HepG2 (cell line): ENCODE results near the gene MFSD12. TPM values are rescaled to one million over a fixed set of nuclear protein-coding genes. Genes with fewer than 3 reads are reported as not detected.

Source experiments
- ATAC-seq: fragments of 200-7000 bp; cut with Tn5 transposase; 3 replicates; pipeline ENCODE4 v1.9.1; 2020; ENCODE audit warnings: mild to moderate bottlenecking, moderate library complexity
- Bru-seq: library from RNA; stranded (reverse); fragments of 400-500 nt; gene quantifications from one replicate; lab custom pipeline; 2021; lab: Mats Ljungman, UMichigan
- BruChase-seq, 2 experiments: library from RNA; stranded (reverse); fragments of 400-500 nt; gene quantifications; one replicate each; lab custom pipeline; 2021; lab: Mats Ljungman, UMichigan
- BruUV-seq: library from RNA; stranded (reverse); fragments of 400-500 nt; replicated peaks from 2 replicates; lab custom pipeline; 2021; lab: Mats Ljungman, UMichigan
- CTCF ChIA-PET: fragments of 300-600 bp; formaldehyde crosslinking; extraction: SDS; loops from one replicate; lab custom pipeline; 2021; ENCODE audit warnings: low total read pairs, inconsistent platforms, low intra/inter-chr PET ratio; lab: Yijun Ruan, JAX
- POLR2A ChIA-PET: fragments of 350-600 bp; sonication (Branson Sonifier 250); formaldehyde crosslinking; loops from one replicate; lab custom pipeline; 2020; ENCODE audit warnings: antibody characterized with exemption, inconsistent platforms; lab: Yijun Ruan, JAX
- DNase-seq: peaks from one replicate; pipeline ENCODE4 v3.0.0-alpha.2; 2015; ENCODE audit warnings: low spot score
- FAIRE-seq: peaks from 3 replicates; lab custom pipeline; 2011; peaks lifted over from hg19 to GRCh38; lab: Jason Lieb, UNC
- H2AFZ ChIP-seq: one replicate; pipeline ENCODE4 v1.6.1; 2011; ENCODE audit warnings: low read length, inconsistent platforms
- H3K27ac ChIP-seq: fragments of 300-600 bp; 3 replicates; pipeline ENCODE4 v1.8.0; 2011; ENCODE audit warnings: mixed run types, mild to moderate bottlenecking, mixed read lengths, low read length, inconsistent platforms; ENCODE audit not compliant: insufficient read depth; ENCODE audit errors: extremely low read length
- H3K27me3 ChIP-seq, 2 experiments: fragments of 200-600 bp in 1 of 2; 2 replicates in 1 of 2; 3 replicates in 1 of 2; pipeline versions ENCODE4 v1.6.0 to v1.8.0; 2011; ENCODE audit warnings: low read length in 2 of 2, mild to moderate bottlenecking in 2 of 2, moderate library complexity in 2 of 2, inconsistent platforms in 1 of 2; ENCODE audit not compliant: insufficient read depth in 2 of 2, control insufficient read depth in 1 of 2
- H3K36me3 ChIP-seq, 2 experiments: fragments of 200-600 bp in 1 of 2; replicated peaks in 1 of 2; 2 replicates in 1 of 2; 3 replicates in 1 of 2; pipeline versions ENCODE4 v1.5.1 to v1.8.0; 2011; ENCODE audit warnings: low read length in 2 of 2, inconsistent platforms in 1 of 2; ENCODE audit not compliant: insufficient read depth in 2 of 2, control insufficient read depth in 1 of 2
- H3K4me1 ChIP-seq: 2 replicates; pipeline ENCODE4 v1.5.1; 2012; ENCODE audit warnings: low read length, inconsistent platforms; ENCODE audit not compliant: insufficient read depth
- H3K4me2 ChIP-seq: 2 replicates; pipeline ENCODE4 v1.6.0; 2011; ENCODE audit warnings: low read depth, low read length, inconsistent platforms
- H3K4me3 ChIP-seq, 3 experiments: fragments of 200-600 bp in 1 of 3; sonication (generic), shearing (Covaris generic) in 1 of 3; replicated peaks in 1 of 3; 2 replicates each; pipeline ENCODE4 v1.5.1; 2011 to 2016; ENCODE audit warnings: low read length in 3 of 3, inconsistent platforms in 2 of 3, low read depth in 2 of 3, mild to moderate bottlenecking in 2 of 3, control low read depth in 1 of 3, mixed read lengths in 1 of 3; ENCODE audit not compliant: insufficient read depth in 1 of 3
- H3K79me2 ChIP-seq: one replicate; pipeline ENCODE4 v1.6.1; 2011; ENCODE audit warnings: low read length, inconsistent platforms; ENCODE audit not compliant: insufficient read depth
- H3K9ac ChIP-seq: 2 replicates; pipeline ENCODE4 v1.6.0; 2011; ENCODE audit warnings: mild to moderate bottlenecking, low read depth, low read length, inconsistent platforms; ENCODE audit not compliant: insufficient read depth
- H3K9me3 ChIP-seq: 2 replicates; pipeline ENCODE4 v1.5.1; 2012; ENCODE audit warnings: mild to moderate bottlenecking, low read length
- H4K20me1 ChIP-seq: 2 replicates; pipeline ENCODE4 v1.6.0; 2011; ENCODE audit warnings: inconsistent platforms, mild to moderate bottlenecking, low read length, moderate library complexity; ENCODE audit not compliant: insufficient read depth
- GMEB2 ChIP-seq: IDR thresholded peaks from 2 replicates; pipeline ENCODE4 v1.6.1; 2016; ENCODE audit warnings: missing biosample characterization, missing genetic modification reagents, low read depth
- HMGXB3 ChIP-seq: sonication (generic); formaldehyde crosslinking; IDR thresholded peaks from 2 replicates; pipeline ENCODE4 v1.4.0; 2020; ENCODE audit warnings: missing genetic modification reagents, borderline replicate concordance
- PLRG1 ChIP-seq: fragments of 450-650 bp; conservative IDR thresholded peaks from 2 replicates; pipeline ENCODE4 v1.6.1; 2016
- SIX4 ChIP-seq: sonication (generic); formaldehyde crosslinking; IDR thresholded peaks from 2 replicates; pipeline ENCODE4 v1.4.0; 2020; ENCODE audit warnings: missing genetic modification reagents
- ZKSCAN5 ChIP-seq: sonication (generic); formaldehyde crosslinking; IDR thresholded peaks from 2 replicates; pipeline ENCODE4 v1.5.1; 2020; ENCODE audit warnings: mild to moderate bottlenecking, missing genetic modification reagents
- ZNF639 ChIP-seq: conservative IDR thresholded peaks from 2 replicates; pipeline ENCODE4 v1.6.1; 2018; ENCODE audit warnings: missing genetic modification reagents
- ZNF816 ChIP-seq: sonication (generic); formaldehyde crosslinking; IDR thresholded peaks from 2 replicates; pipeline ENCODE4 v1.8.0; 2022; ENCODE audit warnings: missing genetic modification reagents, mild to moderate bottlenecking, borderline replicate concordance
- WGBS: methylation state at CpG from one replicate; pipeline ENCODE4 v1.1.6; 2017; ENCODE audit warnings: low lambda C conversion rate; 5-methylcytosine and 5-hydroxymethylcytosine counted together
- in situ Hi-C: cut with HindIII; loops from 2 replicates; pipeline ENCODE4 v1.10.0; 2017; ENCODE audit warnings: low pct_unique_long_range_greater_than_20kb; ENCODE audit not compliant: extremely low pct_ligation_motif_present
- intact Hi-C: fragments of 100-400 bp; cut with micrococcal nuclease; formaldehyde crosslinking; loops from one replicate; pipeline ENCODE4 v1.10.0; 2022; ENCODE audit not compliant: unreplicated experiment
- long read RNA-seq, 2 experiments: library from RNA in 1 of 2; library from polyadenylated mRNA in 1 of 2; stranded (forward) in 1 of 2; unstranded in 1 of 2; transcript quantifications; one replicate each; pipeline ENCODE4 v2.0.0, GENCODE V29; 2019 to 2022
- polyA minus RNA-seq, 3 experiments: library from RNA; depleted of rRNA, polyadenylated mRNA; stranded (reverse); fragments of >200 nt; gene quantifications; 2 replicates each; pipeline ENCODE4 v1.2.3, GENCODE V29; 2011; ENCODE audit warnings: low replicate concordance in 1 of 3
- polyA plus RNA-seq, 8 experiments: library from polyadenylated mRNA; depleted of rRNA in 3 of 8; stranded (reverse) in 7 of 8; unstranded in 1 of 8; fragments of >200 nt; fragmentation: Illumina TruSeq in 4 of 8; extraction: Trizol in 4 of 8; gene quantifications; 2 replicates each; pipeline versions ENCODE4 v1.2.1 to v1.2.3, GENCODE V29; 2011 to 2016; ENCODE audit warnings: low read depth in 4 of 8, missing spikeins in 1 of 8, mixed read lengths in 1 of 8; ENCODE audit not compliant: insufficient read depth in 1 of 8
- total RNA-seq, 5 experiments: library from RNA; depleted of rRNA; stranded (reverse); fragments of >200 nt; fragmentation: Illumina TruSeq; extraction: Trizol; gene quantifications; 2 replicates each; pipeline ENCODE4 v1.2.3, GENCODE V29; 2016; ENCODE audit warnings: low read depth in 1 of 5

MFSD12 gene
- total RNA-seq (2016; rRNA removed; fragmentation: Illumina TruSeq; extraction: Trizol) (14.0 and 29.1 TPM in 2 replicates), polyA plus RNA-seq (2011; rRNA removed) (27.2 and 37.0 TPM in 2 replicates), polyA minus RNA-seq (2011; rRNA and poly(A)+ RNA removed; ENCODE audit: low replicate concordance) (76.5 and 865 TPM in 2 replicates), Bru-seq, nascent RNA (percentile 55 among the genes with signal in this experiment), BruChase-seq, experiment 1, labeled RNA remaining after a 6-hour chase (percentile 71 among the genes with signal in this experiment), BruChase-seq, experiment 2, labeled RNA remaining after a 2-hour chase (percentile 61 among the genes with signal in this experiment)
- 9.9 and 10.2 TPM in 2 replicates for total RNA-seq (2016; cell fraction: cytosol; rRNA removed; fragmentation: Illumina TruSeq; extraction: Trizol; ENCODE audit: low read depth)
- 10.6 and 28.5 TPM in 2 replicates for total RNA-seq (2016; cell fraction: insoluble cytoplasmic fraction; rRNA removed; fragmentation: Illumina TruSeq; extraction: Trizol)
- 19.7 and 20.6 TPM in 2 replicates for total RNA-seq (2016; cell fraction: membrane; rRNA removed; fragmentation: Illumina TruSeq; extraction: Trizol)
- 25.3 and 29.9 TPM in 2 replicates for total RNA-seq (2016; cell fraction: nucleus; rRNA removed; fragmentation: Illumina TruSeq; extraction: Trizol)
- 16.9 and 29.1 TPM in 2 replicates for polyA plus RNA-seq (2011; cell fraction: cytosol; rRNA removed)
- 143 and 182 TPM in 2 replicates for polyA plus RNA-seq (2011; cell fraction: nucleus; rRNA removed)
- polyA plus RNA-seq (2012): 21.1 and 40.6 TPM in 2 replicates
- polyA plus RNA-seq (2016; cell fraction: cytosol; fragmentation: Illumina TruSeq; extraction: Trizol; ENCODE audit: low read depth): 12.9 and 14.1 TPM in 2 replicates
- 12.6 and 14.9 TPM in 2 replicates for polyA plus RNA-seq (2016; cell fraction: insoluble cytoplasmic fraction; fragmentation: Illumina TruSeq; extraction: Trizol; ENCODE audit: low read depth)
- polyA plus RNA-seq (2016; cell fraction: membrane; fragmentation: Illumina TruSeq; extraction: Trizol; ENCODE audit: low read depth): 19.3 and 20.1 TPM in 2 replicates
- polyA plus RNA-seq (2016; cell fraction: nucleus; fragmentation: Illumina TruSeq; extraction: Trizol; ENCODE audit: insufficient read depth, low read depth): 55.9 and 62.9 TPM in 2 replicates
- 29.2 and 33.3 TPM in 2 replicates for polyA minus RNA-seq (2011; cell fraction: cytosol; rRNA and poly(A)+ RNA removed)
- polyA minus RNA-seq (2011; cell fraction: nucleus; rRNA and poly(A)+ RNA removed): 22.5 and 22.8 TPM in 2 replicates
- long read RNA-seq, experiment 1, partial matches to known transcripts: 9 of 12 reads
- long read RNA-seq, experiment 1, other reads (novel, unspliced or antisense): 1 of 12 reads
- long read RNA-seq, experiment 2, transcript MFSD12-201 (10 exons, 2,124 nt): major isoform, 50 of 117 reads
- long read RNA-seq, experiment 2, transcript MFSD12-204 (1 exons, 1,769 nt): minor isoform, 6 of 117 reads
- long read RNA-seq, experiment 2, transcript MFSD12-215 (1 exons, 688 nt): minor isoform, 14 of 117 reads
- long read RNA-seq, experiment 2, partial matches to known transcripts: 17 of 117 reads
- long read RNA-seq, experiment 2, other reads (novel, unspliced or antisense): 30 of 117 reads

GRCh38 chr19:3557461-3558248 lies at the start of gene MFSD12:
Gene MFSD12 (minus strand): TSS chr19:3557586. CDS start chr19:3557403, 183 bp downstream.
- POLR2A ChIA-PET: interaction anchor here (0.7 to 2.3 kb wide), 5 partner anchors 13 to 77 kb away, joined by 3 to 6 read pairs (median 4); partner anchors contain the start of genes DOHH and SMIM24
- BruUV-seq: no TSS peak
- Histone ChIP-seq H3K9me3 (no peaks in the 10 kb centered on the region), H2AFZ (no peak within 1 kb of the TSS), H3K9ac (peak within 1 kb of the TSS; percentile 87), H3K27ac (no peak within 1 kb of the TSS), H3K4me1 (peaks cover 57% of the 10 kb centered on the region), H4K20me1 (no peaks in the 10 kb centered on the region), H3K79me2 (peaks cover 14% of the 10 kb centered on the region), H3K4me3 (peak within 1 kb of the TSS; percentile 85 to 95 (median 91)), H3K36me3 (no peaks in the 10 kb centered on the region), H3K4me2 (peak within 1 kb of the TSS; percentile 96), H3K27me3 (peaks cover 0 to 1% of the 10 kb centered on the region in 2 experiments; a peak in 1 of 5 replicates)
- intact Hi-C loops: no loop called here
- FAIRE-seq (no peak), ATAC-seq (peak; percentile 92), DNase-seq (peak; percentile 80)
- 1% methylated on average over 29 of the region's 81 CpGs for WGBS
- in situ Hi-C loops: no loop called here
- CTCF ChIA-PET: no interaction called here
- TF ChIP-seq SIX4 (CRISPR knock-in tag) (no peak; the same call in 1 of the 2 replicates), HMGXB3 (CRISPR knock-in tag) (peak; percentile 13; the same call in 1 of the 2 replicates), ZKSCAN5 (CRISPR knock-in tag) (no peak), ZNF816 (peak; percentile 29; the same call in 1 of the 2 replicates), GMEB2 (CRISPR knock-in tag) (no peak), ZNF639 (no peak; the same call in 1 of the 2 replicates), PLRG1 (no peak)
